Activated CD4-positive, alpha-beta T cell treated with anti-CD3 and anti-CD28 coated beads for 48 hours (primary cell): Measurements from ENCODE around the gene FGF1.

Experiments used
- DNase-seq: peaks from one replicate; pipeline ENCODE4 v3.0.0-alpha.2; 2020

FGF1 gene

GRCh38 chr5:142568283-142568995, 117.5 kb downstream of the FGF1 start:
- no peak for DNase-seq

DNA sequence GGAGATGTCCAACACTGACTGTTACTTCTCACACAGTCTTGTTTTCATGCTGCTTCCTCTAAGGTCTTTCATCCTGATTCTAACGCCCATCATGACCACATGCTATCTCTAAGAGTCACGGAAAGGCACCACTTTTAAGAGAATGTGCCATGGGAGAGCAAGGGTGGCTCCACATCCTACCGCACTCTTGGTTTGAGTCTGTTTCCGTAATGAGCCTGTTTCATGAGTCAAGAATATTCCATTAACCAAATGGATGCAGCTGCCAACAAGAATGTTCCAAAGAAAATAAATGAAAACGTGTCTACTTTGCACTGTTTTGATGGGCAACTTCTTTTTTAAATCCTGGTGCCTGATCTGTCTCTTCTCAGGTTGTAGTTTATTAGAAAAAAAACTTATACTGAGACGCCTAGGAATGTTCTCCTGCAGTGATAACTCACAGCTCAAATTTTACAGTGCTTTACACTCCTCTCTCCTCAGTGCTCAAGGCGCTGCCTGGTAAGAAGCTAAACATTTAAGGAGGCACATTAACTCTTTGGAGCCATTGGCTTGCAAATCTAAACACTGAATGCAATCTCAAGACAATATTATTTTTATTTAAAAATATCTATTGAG, 124.3 kb downstream of the FGF1 start:
- no peak for DNase-seq

GRCh38 chr5:142561029-142561428, 124.9 kb downstream of the FGF1 start:
- no peak for DNase-seq

GRCh38 chr5:142552107-142552506, 133.8 kb downstream of the FGF1 start:
- DNase-seq = no peak

DNA sequence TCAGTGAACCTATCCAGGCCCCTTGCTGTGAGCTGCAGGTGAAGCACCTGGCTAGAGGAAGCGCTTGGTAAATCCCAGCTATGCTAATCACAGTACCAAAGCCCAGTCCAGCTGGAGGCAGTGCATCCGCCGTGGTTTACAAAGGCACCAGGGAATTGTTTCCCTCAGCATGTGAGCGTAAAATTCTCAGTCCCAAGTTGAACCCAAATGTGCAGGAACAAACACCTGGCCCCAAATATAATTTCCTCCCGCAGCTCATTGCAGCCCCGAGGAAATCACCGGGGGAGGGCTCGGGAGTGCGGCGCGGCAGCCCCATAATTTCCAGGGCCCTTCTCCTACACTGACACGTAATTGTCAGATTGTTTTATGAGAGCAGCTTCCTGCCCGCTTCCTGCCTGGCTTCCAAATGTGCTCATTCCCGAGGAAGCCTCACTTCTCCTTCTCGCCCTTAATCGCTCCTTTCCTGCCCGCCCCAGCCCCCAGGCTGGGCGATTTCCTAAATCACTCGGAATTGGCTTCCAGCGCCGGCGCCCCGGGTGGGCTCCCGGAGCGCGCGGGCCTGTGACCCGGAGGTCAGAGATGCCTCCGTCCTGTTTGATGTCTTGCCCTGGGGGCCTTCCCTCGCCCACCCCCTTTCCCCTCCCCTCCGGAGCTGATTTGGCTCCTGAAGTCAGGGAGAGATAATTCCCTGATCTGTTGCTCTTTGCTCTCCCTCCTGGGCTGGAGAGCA, 134.4 kb downstream of the FGF1 start:
- no peak for DNase-seq

- no peak for DNase-seq
Measured at GRCh38 chr5:142550471-142550870, 135.4 kb downstream of the FGF1 start.

DNA sequence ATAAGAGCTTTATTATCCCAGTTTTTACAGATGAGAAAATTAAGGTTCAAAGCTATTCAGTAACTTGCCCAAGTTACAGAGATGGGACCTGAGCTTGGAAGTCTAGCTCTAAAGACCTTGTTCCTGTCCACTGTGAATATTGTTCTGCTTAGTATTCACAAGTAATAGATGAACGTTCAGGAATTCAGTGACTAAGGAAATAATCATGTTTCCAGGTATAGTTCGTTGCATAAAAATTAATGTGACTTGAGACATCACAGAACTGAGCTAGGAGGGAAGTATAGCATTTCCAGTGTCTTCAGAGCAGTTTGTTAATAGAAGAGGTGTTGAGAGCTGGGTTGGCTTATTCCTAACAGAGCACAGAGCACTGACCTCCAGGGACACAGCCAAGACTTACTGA, 136.1 kb downstream of the FGF1 start:
- no peak for DNase-seq

GRCh38 chr5:142548739-142549275, 137.1 kb downstream of the FGF1 start:
- DNase-seq = peak; percentile 40

DNA sequence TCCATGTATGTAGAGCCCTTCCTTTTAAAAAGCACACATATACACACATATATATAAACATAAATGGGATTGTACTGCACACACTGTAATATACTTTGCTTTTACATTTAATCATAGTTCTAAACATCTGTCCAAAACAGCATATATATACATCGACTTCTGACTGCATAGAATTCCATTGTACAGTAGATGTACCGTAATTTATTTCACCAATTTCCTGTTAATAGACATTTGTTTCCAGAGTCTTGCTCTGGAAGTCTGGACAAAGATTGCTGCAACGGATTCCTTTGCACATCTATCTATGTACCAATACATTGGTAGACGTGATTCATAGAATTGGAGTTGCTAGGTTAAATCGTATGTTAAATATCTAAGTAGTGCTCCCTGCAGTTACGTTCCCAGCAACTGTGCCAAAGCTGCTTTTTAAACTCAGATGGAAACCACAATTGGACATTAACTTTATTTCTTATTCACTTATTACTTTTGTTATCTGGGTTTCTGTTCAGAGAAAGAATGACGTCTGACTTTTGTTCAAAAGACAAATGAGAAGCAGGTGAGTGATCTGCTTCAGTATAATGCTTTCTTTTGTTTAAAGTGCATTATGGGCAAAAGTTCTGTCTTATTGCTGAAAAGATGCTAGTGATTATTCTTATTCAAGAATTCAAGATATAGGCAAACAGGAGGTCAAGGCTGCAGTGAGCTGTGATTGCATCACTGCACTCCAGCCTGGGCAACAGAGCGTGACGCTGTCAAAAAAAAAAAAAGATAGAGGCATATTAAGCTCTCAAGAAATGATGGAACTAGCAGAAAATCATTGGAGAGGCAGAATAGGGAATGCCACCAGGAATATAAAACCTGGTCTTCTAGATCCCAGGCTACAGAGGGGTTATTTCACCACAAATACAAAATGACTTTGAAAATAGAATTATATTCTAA, 138.2 kb downstream of the FGF1 start:
- no peak for DNase-seq

GRCh38 chr5:142545650-142546322, 140.1 kb downstream of the FGF1 start:
- DNase-seq = no peak

GRCh38 chr5:142544946-142545649, 140.8 kb downstream of the FGF1 start:
- no peak for DNase-seq

DNA sequence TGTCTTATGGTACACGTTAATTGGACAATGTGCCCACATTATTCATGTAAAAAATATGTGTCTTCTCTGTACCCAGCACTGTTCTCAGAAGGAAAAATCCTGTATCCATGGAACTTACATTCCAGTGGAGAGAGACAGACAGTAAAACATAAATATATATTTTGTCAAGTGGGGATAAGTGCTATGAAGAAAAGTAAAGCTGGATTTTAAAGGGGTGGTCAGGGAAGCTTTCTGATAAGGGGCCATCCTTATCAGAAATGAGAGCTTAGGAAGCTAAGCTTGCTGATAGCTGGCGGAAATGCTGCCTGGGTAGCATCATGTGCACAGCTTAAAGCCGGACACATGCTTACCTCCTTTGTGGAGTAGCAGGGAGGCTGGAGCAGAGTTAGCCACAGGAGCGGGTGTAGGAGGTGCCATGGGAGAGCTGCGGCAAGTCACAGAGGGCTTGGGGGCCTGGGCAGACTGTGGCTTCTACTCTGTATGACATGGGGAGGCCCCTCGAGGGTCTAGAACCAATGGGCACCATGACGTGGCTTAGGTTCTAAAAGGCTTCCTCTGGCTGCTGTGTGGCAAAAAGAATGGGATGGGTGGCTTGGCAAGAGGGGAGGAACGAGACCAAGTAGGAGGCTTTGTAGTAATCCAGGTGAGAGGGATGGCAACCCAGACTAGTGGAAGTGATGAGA, 141.7 kb downstream of the FGF1 start:
- no peak for DNase-seq

DNA sequence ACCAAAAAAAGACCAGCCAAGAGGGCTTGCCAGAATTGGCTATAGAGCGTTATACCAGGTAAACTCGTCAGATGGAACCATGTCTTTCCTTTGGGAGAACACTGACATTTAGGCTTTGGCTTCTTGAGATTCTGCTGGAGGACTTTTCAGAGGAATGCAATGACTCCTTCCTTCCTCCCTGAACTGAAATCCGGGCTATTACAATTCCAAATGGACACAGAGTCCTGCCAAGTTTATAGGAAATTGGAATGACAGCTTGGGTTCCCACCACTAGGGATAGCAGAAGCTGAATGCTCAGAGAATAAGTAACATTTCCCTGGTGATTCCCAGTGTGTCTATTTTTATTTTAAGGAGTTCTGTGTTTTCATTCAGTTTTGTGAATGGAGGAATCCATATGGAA, 143.0 kb downstream of the FGF1 start:
- no peak for DNase-seq
